Mucosa of descending colon (tissue), 3 donors: ENCODE measurements around the gene PREP. TPM values are rescaled to one million over a fixed set of nuclear protein-coding genes. Genes with fewer than 3 reads are reported as not detected.
A peak's percentile ranks its signal among the peaks of the same experiment; 100 is the strongest.

ENCODE experiments used
- ATAC-seq: fragments of 200-7000 bp; cut with Tn5 transposase; one replicate; pipeline ENCODE4 v1.9.1; 2020; ENCODE audit warnings: mild to moderate bottlenecking, moderate library complexity
- DNase-seq, 3 donors: peaks; one replicate each; pipeline ENCODE4 v3.0.0-alpha.2; 2020
- H3K36me3 ChIP-seq: fragments of 200-600 bp; one replicate; pipeline ENCODE4 v1.8.0; 2021; ENCODE audit warnings: low read depth, mild to moderate bottlenecking
- H3K4me1 ChIP-seq: fragments of 200-600 bp; one replicate; pipeline ENCODE4 v1.8.0; 2021; ENCODE audit warnings: low read depth, mild to moderate bottlenecking
- H3K4me3 ChIP-seq: fragments of 200-600 bp; one replicate; pipeline ENCODE4 v1.8.0; 2021; ENCODE audit warnings: mild to moderate bottlenecking
- H3K9me3 ChIP-seq: fragments of 200-600 bp; one replicate; pipeline ENCODE4 v1.8.0; 2021; ENCODE audit warnings: mild to moderate bottlenecking
- intact Hi-C, 2 donors: fragments of 100-400 bp; cut with DNase I in 1 of 2; cut with micrococcal nuclease in 1 of 2; formaldehyde crosslinking; loops; one replicate each; pipeline versions ENCODE4 v1.11.0 to v1.11.1; 2022; cut with DNase I, micrococcal nuclease
- total RNA-seq, 3 donors: library from RNA; stranded (reverse); fragmentation: NEBNext Ultra II Directional in 2 of 3; extraction: Animal tissue kit (Norgen Biotek cat#: 25700) in 2 of 3; gene quantifications; one replicate each; pipeline versions ENCODE4 v1.2.1 to v1.2.4, GENCODE V29; 2021 to 2023
- TF ChIP-seq, protein P1 (sequence below): fragments of 200-600 bp; IDR thresholded peaks from one replicate; pipeline ENCODE4 v1.8.0; 2022; ENCODE audit warnings: antibody characterized with exemption, mild to moderate bottlenecking
- donor health status: DM: no; HTN: no; CAD: no; lungs with moderate emphysema.
- donor health status: DM: no; HTN: no; CAD: no.
- donor health status: DM: no; HTN: yes; CAD: no.

The PREP gene
- total RNA-seq, 3 donors from 2014 or later, result 46.5 to 74.2 (median 72.3) TPM

DNA sequence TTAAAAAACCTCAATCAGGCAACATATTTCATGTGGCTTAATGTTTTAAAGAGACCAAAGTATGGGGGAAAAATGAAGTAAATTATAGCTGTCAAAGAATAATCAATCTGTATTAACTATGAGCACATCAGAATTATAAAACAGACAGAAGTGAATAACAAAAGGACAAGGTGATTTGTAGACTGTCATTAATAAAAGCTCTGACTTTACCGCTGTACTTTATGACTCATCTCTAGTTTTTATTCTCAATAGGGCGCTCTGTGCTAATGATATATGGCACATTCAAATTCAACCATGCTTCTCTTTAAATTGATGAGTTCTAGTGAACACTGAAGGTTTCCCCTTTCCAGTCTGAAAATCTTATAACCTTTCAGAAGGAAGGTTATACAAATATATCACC, 72.0 kb downstream of the PREP start:
- no peaks in the 10 kb centered on the region for H3K9me3 ChIP-seq
- H3K4me3 ChIP-seq, result no peak overlapping the region
- ATAC-seq, result no peak
- DNase-seq, result no peak
- peaks cover 8% of the 10 kb centered on the region for H3K4me1 ChIP-seq
- H3K36me3 ChIP-seq, result no peaks in the 10 kb centered on the region
- intact Hi-C loops, result no loop called here
- TF ChIP-seq, protein P1, sequence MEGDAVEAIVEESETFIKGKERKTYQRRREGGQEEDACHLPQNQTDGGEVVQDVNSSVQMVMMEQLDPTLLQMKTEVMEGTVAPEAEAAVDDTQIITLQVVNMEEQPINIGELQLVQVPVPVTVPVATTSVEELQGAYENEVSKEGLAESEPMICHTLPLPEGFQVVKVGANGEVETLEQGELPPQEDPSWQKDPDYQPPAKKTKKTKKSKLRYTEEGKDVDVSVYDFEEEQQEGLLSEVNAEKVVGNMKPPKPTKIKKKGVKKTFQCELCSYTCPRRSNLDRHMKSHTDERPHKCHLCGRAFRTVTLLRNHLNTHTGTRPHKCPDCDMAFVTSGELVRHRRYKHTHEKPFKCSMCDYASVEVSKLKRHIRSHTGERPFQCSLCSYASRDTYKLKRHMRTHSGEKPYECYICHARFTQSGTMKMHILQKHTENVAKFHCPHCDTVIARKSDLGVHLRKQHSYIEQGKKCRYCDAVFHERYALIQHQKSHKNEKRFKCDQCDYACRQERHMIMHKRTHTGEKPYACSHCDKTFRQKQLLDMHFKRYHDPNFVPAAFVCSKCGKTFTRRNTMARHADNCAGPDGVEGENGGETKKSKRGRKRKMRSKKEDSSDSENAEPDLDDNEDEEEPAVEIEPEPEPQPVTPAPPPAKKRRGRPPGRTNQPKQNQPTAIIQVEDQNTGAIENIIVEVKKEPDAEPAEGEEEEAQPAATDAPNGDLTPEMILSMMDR, result no peak

DNA sequence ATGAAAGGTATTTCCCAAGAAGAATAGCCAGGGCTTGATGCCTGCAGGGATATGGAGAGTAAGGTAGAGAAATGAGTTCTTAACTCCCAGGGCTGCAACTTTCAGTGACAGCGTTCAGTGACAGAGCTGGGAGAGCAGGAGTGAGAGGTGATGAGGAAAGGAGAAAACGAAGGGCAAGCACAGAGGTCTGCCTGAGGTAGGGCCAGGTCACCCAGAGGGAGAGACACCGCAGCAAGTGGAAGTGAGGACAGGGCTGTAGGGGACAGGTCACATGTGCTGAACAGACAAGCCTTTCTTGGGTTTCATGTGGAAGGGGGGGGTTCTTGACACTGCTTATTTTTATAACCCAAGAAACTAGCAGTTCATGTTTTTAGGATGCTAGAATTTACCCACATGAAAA, 72.5 kb downstream of the PREP start:
- Histone ChIP-seq H3K4me3 (no peak overlapping the region), H3K9me3 (no peaks in the 10 kb centered on the region), H3K36me3 (no peaks in the 10 kb centered on the region), H3K4me1 (peaks cover 8% of the 10 kb centered on the region)
- TF ChIP-seq, protein P1, result no peak
- intact Hi-C loops, result no loop called here
- ATAC-seq (no peak), DNase-seq (no peak)

DNA sequence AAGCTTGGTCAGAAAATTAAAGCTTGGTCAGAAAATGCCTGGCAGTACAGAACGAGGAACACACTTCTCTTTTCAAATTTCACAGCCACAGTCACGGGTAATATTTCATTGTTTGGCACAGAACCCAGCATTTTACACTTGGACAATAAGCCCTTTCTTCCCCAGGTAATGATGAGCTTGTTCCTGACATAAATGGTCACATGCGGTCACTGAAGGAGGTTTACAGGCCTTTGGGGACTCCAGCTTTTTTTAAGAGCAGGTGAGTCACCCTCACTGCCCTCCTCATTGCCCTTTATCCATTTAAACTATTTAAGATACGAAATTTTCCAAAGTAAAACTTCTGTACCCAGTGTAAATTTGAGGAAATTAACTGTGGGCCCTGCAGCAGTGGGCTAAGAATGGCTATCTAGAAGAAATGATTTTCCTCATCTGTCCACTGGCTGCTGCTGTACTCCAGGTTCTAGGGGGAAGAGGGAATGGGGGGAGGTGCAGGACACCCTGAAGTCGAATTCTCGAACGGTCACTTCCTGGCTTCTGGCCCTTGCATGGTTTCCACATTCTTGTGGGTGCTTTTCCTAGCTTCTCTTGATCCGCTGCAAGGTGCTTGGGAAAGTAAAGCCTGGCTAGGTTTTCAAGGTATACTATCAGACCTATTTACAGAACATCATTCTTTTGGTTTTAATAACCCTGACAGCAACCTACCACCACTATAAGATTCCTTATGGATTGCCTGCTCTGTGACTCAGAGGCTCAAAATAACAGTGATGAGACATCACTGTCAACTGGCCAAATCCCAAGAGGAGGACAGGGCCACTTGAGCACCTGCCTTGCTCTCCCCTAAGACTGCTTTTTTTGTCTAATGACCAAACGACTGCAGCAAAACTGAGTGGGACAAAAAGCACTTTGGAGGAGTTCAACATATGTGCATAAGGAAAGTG, 75.8 kb downstream of the PREP start:
- intact Hi-C loops, result no loop called here
- Histone ChIP-seq H3K4me1 (peaks cover 8% of the 10 kb centered on the region), H3K36me3 (no peaks in the 10 kb centered on the region), H3K9me3 (no peaks in the 10 kb centered on the region), H3K4me3 (no peak overlapping the region)
- ATAC-seq (peak; percentile 69), DNase-seq (no peak)
- TF ChIP-seq, protein P1, result no peak

DNA sequence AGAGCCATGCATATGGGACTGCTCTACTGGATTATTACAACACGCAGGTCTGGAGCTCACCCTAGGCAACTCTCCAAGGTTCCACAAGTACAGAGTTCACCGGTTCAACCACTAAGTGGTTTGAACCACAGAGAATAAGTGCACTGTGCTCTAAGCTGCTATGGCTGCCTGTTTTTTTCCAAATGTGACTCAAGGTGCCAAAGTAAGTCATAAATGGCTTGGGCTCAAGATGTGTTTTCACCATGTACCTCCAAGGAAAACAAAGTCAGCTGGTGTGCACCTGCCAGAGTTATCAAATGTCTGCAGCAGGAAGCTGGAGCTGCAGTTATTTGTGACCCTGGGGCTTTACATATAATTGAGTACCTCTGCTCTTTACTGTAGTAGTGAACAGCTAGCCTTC, 76.7 kb downstream of the PREP start:
- peak in 1 of 3 donors; percentile 45 for DNase-seq
- intact Hi-C loops, result no loop called here
- no peaks in the 10 kb centered on the region for H3K36me3 ChIP-seq

DNA sequence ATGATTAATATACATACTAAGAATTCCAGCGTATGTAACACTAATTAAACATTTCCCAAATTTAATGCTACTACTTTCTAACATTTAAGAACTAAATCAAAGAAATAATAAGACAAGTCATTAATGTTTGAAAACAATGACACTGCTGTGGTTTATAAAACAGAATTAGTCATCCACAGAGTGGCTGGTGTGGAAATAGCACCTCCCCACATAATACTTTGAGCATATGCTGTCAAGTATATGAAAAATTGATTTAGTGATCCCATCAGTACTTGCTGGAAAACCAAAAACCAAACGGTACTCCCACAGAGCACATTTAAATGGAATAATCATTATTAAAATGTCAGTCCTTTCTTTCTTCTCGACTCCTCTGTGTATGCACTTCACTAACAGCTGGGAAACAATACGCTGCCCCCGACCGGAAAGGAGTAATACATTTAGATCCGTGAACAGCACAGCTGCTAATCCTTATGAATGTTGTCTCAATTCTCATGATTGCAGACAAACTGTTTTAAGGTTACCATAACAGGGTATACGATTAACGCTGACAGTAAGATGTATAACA, 78.4 kb downstream of the PREP start:
- Histone ChIP-seq H3K9me3 (no peaks in the 10 kb centered on the region), H3K36me3 (no peaks in the 10 kb centered on the region), H3K4me1 (peaks cover 8% of the 10 kb centered on the region), H3K4me3 (no peak overlapping the region)
- no peak for ATAC-seq
- intact Hi-C loops, result no loop called here
- TF ChIP-seq, protein P1, result no peak
- DNase-seq, result no peak

More for the DNA sequence above, 76.7 kb downstream of the PREP start:
- no peaks in the 10 kb centered on the region for H3K9me3 ChIP-seq
- TF ChIP-seq, protein P1, result no peak
- H3K4me3 ChIP-seq, result no peak overlapping the region
- peaks cover 8% of the 10 kb centered on the region for H3K4me1 ChIP-seq
- ATAC-seq, result peak; percentile 79
